Prostate gland (tissue), 2 donors: ENCODE results near the gene LGR4. TPM values are rescaled to one million over a fixed set of nuclear protein-coding genes. Genes with fewer than 3 reads are reported as not detected.

ENCODE experiments used
- DNase-seq: peaks from one replicate; pipeline ENCODE4 v3.0.0-alpha.2; 2019; ENCODE audit warnings: low spot score
- H3K27ac ChIP-seq, 2 donors: fragments of 200-600 bp; sonication (generic); 2 replicates each; pipeline ENCODE4 v1.5.1; 2017 to 2019
- H3K27me3 ChIP-seq: fragments of 200-600 bp; sonication (generic); replicated peaks from 2 replicates; pipeline ENCODE4 v1.5.1; 2019; ENCODE audit not compliant: insufficient read depth
- H3K36me3 ChIP-seq, 2 donors: fragments of 200-600 bp; sonication (generic); 1 replicate in 1 of 2; 2 replicates in 1 of 2; pipeline versions ENCODE4 v1.5.1 to v1.8.1; 2017 to 2019
- H3K4me1 ChIP-seq: fragments of 200-600 bp; sonication (generic); replicated peaks from 2 replicates; pipeline ENCODE4 v1.5.1; 2019
- H3K4me3 ChIP-seq, 2 donors: fragments of 200-600 bp; sonication (generic); 2 replicates each; pipeline ENCODE4 v1.5.1; 2017 to 2019
- H3K9me3 ChIP-seq: fragments of 200-600 bp; sonication (generic); 2 replicates; pipeline ENCODE4 v1.5.1; 2017
- CTCF ChIP-seq, 4 experiments: fragments of 200-600 bp in 2 of 4; fragments of 450-650 bp in 2 of 4; sonication (generic) in 2 of 4; IDR thresholded peaks; 1 replicate in 3 of 4; 2 replicates in 1 of 4; pipeline ENCODE4 v1.5.1; 2016 to 2019; ENCODE audit warnings: antibody characterized with exemption in 4 of 4, mild to moderate bottlenecking in 2 of 4, moderate library complexity in 2 of 4
- POLR2A ChIP-seq: fragments of 450-650 bp; IDR thresholded peaks from one replicate; pipeline ENCODE4 v1.6.1; 2016; ENCODE audit warnings: antibody characterized with exemption, mild to moderate bottlenecking
- POLR2AphosphoS5 ChIP-seq: sonication (generic); formaldehyde crosslinking; IDR thresholded peaks from one replicate; pipeline ENCODE4 v1.6.1; 2017; ENCODE audit warnings: antibody characterized with exemption
- WGBS: methylation state at CpG from one replicate; pipeline ENCODE4 v1.1.5; 2018; 5-methylcytosine and 5-hydroxymethylcytosine counted together
- intact Hi-C: fragments of 100-400 bp; cut with DNase I; formaldehyde crosslinking; loops from one replicate; pipeline ENCODE4 v1.14.2; 2022
- total RNA-seq, 2 donors: library from RNA; depleted of rRNA; stranded (reverse); fragments of >200 nt; gene quantifications; one replicate each; pipeline ENCODE4 v1.1.0, GENCODE V29; 2016

Gene LGR4
- total RNA-seq, 2 donors from 2014 or later: 49.2 to 97.2 TPM

DNA sequence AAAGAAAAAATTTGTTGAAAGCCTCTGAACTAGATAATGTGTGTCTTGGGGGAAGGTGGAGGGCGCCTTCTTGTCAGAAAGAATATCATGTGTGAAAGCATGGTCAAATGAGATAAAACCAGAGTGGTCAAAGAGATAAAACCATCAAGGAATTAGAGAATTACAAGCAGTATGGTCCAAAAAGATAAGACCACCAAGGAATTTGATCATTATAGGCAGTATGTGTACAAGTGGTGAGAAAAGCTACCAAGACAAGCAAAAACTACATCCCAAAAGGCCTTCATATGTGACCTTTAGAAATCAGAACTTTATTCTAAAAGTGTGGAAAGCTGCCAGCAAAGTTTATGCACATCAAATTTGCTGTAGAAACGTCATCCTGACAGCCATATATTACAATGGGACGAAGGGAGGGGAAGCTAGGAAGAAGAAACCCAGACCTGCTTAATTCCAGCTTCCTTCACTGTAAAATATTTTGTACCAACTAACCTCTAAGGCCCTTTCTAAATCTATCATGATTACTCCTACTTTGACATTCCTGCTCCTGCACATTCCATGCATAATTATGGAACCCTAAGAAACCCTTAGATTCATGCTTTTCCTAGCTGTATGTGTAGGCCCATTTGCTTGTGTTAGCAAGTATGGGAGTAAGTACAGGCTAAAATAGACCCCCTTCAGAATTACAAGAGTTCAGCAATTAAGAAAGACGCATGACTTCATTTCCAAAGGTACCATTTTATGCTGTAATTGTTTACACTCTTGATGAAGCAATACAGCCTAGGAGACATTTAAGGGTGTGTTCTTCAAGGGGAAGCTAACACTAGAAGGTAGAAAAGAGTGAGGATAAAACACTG lies 51.6 kb downstream of the LGR4 start:
- H3K36me3 ChIP-seq: no peaks in the 10 kb centered on the region
- H3K4me3 ChIP-seq: no peak overlapping the region
- no peaks in the 10 kb centered on the region for H3K27me3 ChIP-seq
- intact Hi-C loops: no loop called here
- TF ChIP-seq POLR2A (no peak), CTCF (IDR thresholded peaks at IDR 0.05) (no peak), POLR2AphosphoS5 (no peak)
- 80% methylated on average over 4 of the region's 4 CpGs for WGBS
- no peak for DNase-seq
- no peaks in the 10 kb centered on the region for H3K9me3 ChIP-seq
- no peak overlapping the region for H3K27ac ChIP-seq
- no peaks in the 10 kb centered on the region for H3K4me1 ChIP-seq

GRCh38 chr11:27420217-27420616 lies 52.4 kb downstream of the LGR4 start:
- H3K27me3 ChIP-seq: no peaks in the 10 kb centered on the region
- TF ChIP-seq CTCF (IDR thresholded peaks at IDR 0.05) (no peak), POLR2AphosphoS5 (no peak)
- WGBS: 95% methylated on average over 4 of the region's 4 CpGs
- intact Hi-C loops: no loop called here
- H3K9me3 ChIP-seq: no peaks in the 10 kb centered on the region
- no peak overlapping the region for H3K27ac ChIP-seq
- no peak overlapping the region for H3K4me3 ChIP-seq
- no peaks in the 10 kb centered on the region for H3K36me3 ChIP-seq
- no peak for DNase-seq
- no peaks in the 10 kb centered on the region for H3K4me1 ChIP-seq

DNA sequence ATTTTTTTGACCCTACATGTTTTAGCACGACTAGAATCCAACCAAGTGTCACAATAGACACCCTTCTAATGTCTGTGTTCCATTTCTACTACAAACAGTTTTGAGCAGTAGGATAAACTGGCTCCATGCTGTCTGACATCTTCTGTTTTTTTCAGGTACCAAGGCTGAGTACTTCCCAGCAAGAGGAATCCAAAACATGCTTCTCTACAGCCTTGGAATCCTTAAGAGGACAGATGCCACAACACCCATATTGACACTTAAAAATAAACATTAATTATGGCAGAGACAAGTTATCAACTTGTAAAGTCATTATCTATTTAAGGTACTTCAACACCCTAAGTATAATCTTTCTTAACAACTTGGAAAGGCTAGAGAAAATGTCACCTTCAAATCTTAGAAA lies 54.2 kb downstream of the LGR4 start:
- Histone ChIP-seq H3K9me3 (no peaks in the 10 kb centered on the region), H3K4me3 (no peak overlapping the region), H3K4me1 (no peaks in the 10 kb centered on the region), H3K27ac (no peak overlapping the region), H3K36me3 (no peaks in the 10 kb centered on the region), H3K27me3 (no peaks in the 10 kb centered on the region)
- DNase-seq: no peak
- intact Hi-C loops: no loop called here
- 53% methylated on average over 1 of the region's 1 CpG for WGBS
- TF ChIP-seq POLR2AphosphoS5 (no peak), CTCF (IDR thresholded peaks at IDR 0.05) (no peak), POLR2A (no peak)

DNA sequence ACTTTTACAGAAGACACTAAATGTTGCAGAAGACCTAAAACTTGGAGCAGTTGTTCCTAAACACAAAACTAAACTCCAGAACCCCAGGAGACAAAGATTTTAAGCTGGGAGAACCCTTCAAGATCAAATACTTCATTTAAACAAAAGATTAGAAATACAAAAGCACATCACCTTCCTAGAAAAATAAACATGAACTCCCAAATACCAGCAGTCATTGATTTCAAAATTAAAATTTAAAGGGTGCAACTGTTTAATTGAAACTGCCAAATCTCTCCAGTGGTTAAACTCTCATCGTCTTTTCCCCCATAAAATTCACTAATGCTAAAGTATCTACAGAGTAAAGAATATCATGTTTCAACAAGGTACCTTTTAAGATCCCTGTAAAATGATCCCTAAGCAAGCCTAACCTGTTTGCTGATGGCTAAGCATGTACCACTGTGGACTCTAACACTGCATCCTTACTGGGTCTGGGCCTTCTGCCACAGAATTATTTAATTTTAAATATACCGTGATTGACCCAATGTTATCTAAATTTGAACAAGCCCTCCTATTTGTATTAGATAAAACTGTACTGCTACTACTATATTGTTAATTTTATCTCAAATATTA lies 55.9 kb downstream of the LGR4 start:
- peak; percentile 49 for DNase-seq
- Histone ChIP-seq H3K9me3 (no peaks in the 10 kb centered on the region), H3K27me3 (no peaks in the 10 kb centered on the region), H3K27ac (no peak overlapping the region), H3K4me3 (no peak overlapping the region), H3K36me3 (no peaks in the 10 kb centered on the region), H3K4me1 (no peaks in the 10 kb centered on the region)
- 15% methylated on average over 2 of the region's 2 CpGs for WGBS
- TF ChIP-seq CTCF (IDR thresholded peaks at IDR 0.05) (no peak), POLR2A (no peak), POLR2AphosphoS5 (peak; percentile 85)
- intact Hi-C loops: no loop called here

- H3K36me3 ChIP-seq: no peaks in the 10 kb centered on the region
Measured at GRCh38 chr11:27414644-27415043, 57.9 kb downstream of the LGR4 start.

More at GRCh38 chr11:27414644-27415043, 57.9 kb downstream of the LGR4 start:
- H3K9me3 ChIP-seq: no peaks in the 10 kb centered on the region
- no peak for TF ChIP-seq POLR2AphosphoS5
- TF ChIP-seq CTCF (IDR thresholded peaks at IDR 0.05): no peak
- no peak for TF ChIP-seq POLR2A
- no peak for DNase-seq
- 88% methylated on average over 3 of the region's 3 CpGs for WGBS
- no peaks in the 10 kb centered on the region for H3K4me1 ChIP-seq
- intact Hi-C loops: no loop called here
- no peaks in the 10 kb centered on the region for H3K27me3 ChIP-seq
- no peak overlapping the region for H3K4me3 ChIP-seq
- H3K27ac ChIP-seq: no peak overlapping the region
